ENCODE data around the gene SETBP1.

SETBP1 gene

GRCh38 chr18:44878335-44878734 lies 197.6 kb downstream of the SETBP1 start:
- Histone ChIP-seq H3K27ac (ENCODE audit: insufficient read depth, low read depth, low read length, poor library complexity, severe bottlenecking) (no peak overlapping the region), H3K36me3 (ENCODE audit: control insufficient read depth, insufficient read depth, low read length) (no peaks in the 10 kb centered on the region)

GRCh38 chr18:44880170-44880569 lies 199.5 kb downstream of the SETBP1 start:
- 98% methylated on average over 5 of the region's 5 CpGs for WGBS, 2 experiments
- Histone ChIP-seq H3K36me3 (ENCODE audit: control insufficient read depth, insufficient read depth, low read length) (no peaks in the 10 kb centered on the region), H3K27ac (ENCODE audit: insufficient read depth, low read depth, low read length, poor library complexity, severe bottlenecking) (no peak overlapping the region)

More at GRCh38 chr18:44878335-44878734, 197.6 kb downstream of the SETBP1 start:
- H3K4me1 ChIP-seq (ENCODE audit: control insufficient read depth, insufficient read depth, low read length), result peaks cover 8% of the 10 kb centered on the region
- no peaks in the 10 kb centered on the region for H3K27me3 ChIP-seq (ENCODE audit: control insufficient read depth, insufficient read depth, low read length, poor library complexity, severe bottlenecking)
- H3K9me3 ChIP-seq (ENCODE audit: control insufficient read depth, low read length), result no peaks in the 10 kb centered on the region
- H3K4me3 ChIP-seq (ENCODE audit: insufficient read depth, low read depth, low read length), result no peak overlapping the region

GRCh38 chr18:44881461-44882162 lies 200.9 kb downstream of the SETBP1 start:
- WGBS, 2 experiments, result 88% methylated on average over 9 of the region's 9 CpGs
- H3K27ac ChIP-seq (ENCODE audit: insufficient read depth, low read depth, low read length, poor library complexity, severe bottlenecking), result no peak overlapping the region
- no peaks in the 10 kb centered on the region for H3K27me3 ChIP-seq (ENCODE audit: control insufficient read depth, insufficient read depth, low read length, poor library complexity, severe bottlenecking)
- no peaks in the 10 kb centered on the region for H3K9me3 ChIP-seq (ENCODE audit: control insufficient read depth, low read length)
- no peaks in the 10 kb centered on the region for H3K36me3 ChIP-seq (ENCODE audit: control insufficient read depth, insufficient read depth, low read length)
- H3K4me3 ChIP-seq (ENCODE audit: insufficient read depth, low read depth, low read length), result no peak overlapping the region
- peaks cover 8% of the 10 kb centered on the region for H3K4me1 ChIP-seq (ENCODE audit: control insufficient read depth, insufficient read depth, low read length)

More at GRCh38 chr18:44880170-44880569, 199.5 kb downstream of the SETBP1 start:
- Histone ChIP-seq H3K27me3 (ENCODE audit: control insufficient read depth, insufficient read depth, low read length, poor library complexity, severe bottlenecking) (no peaks in the 10 kb centered on the region), H3K4me1 (ENCODE audit: control insufficient read depth, insufficient read depth, low read length) (peaks cover 8% of the 10 kb centered on the region), H3K4me3 (ENCODE audit: insufficient read depth, low read depth, low read length) (no peak overlapping the region), H3K9me3 (ENCODE audit: control insufficient read depth, low read length) (no peaks in the 10 kb centered on the region)

- Histone ChIP-seq H3K27me3 (ENCODE audit: control insufficient read depth, insufficient read depth, low read length, poor library complexity, severe bottlenecking) (no peaks in the 10 kb centered on the region), H3K9me3 (ENCODE audit: control insufficient read depth, low read length) (no peaks in the 10 kb centered on the region), H3K4me1 (ENCODE audit: control insufficient read depth, insufficient read depth, low read length) (peaks cover 8% of the 10 kb centered on the region), H3K36me3 (ENCODE audit: control insufficient read depth, insufficient read depth, low read length) (no peaks in the 10 kb centered on the region), H3K27ac (ENCODE audit: insufficient read depth, low read depth, low read length, poor library complexity, severe bottlenecking) (no peak overlapping the region), H3K4me3 (ENCODE audit: insufficient read depth, low read depth, low read length) (no peak overlapping the region)
- WGBS, 2 experiments, result 94 to 100% methylated on average over 6 of the region's 6 CpGs
These were observed 201.6 kb downstream of the SETBP1 start for GRCh38 chr18:44882163-44882868.

GRCh38 chr18:44883671-44884070 lies 203.0 kb downstream of the SETBP1 start:
- Histone ChIP-seq H3K4me3 (ENCODE audit: insufficient read depth, low read depth, low read length) (no peak overlapping the region), H3K27ac (ENCODE audit: insufficient read depth, low read depth, low read length, poor library complexity, severe bottlenecking) (no peak overlapping the region), H3K36me3 (ENCODE audit: control insufficient read depth, insufficient read depth, low read length) (no peaks in the 10 kb centered on the region), H3K27me3 (ENCODE audit: control insufficient read depth, insufficient read depth, low read length, poor library complexity, severe bottlenecking) (no peaks in the 10 kb centered on the region), H3K4me1 (ENCODE audit: control insufficient read depth, insufficient read depth, low read length) (peaks cover 8% of the 10 kb centered on the region), H3K9me3 (ENCODE audit: control insufficient read depth, low read length) (no peaks in the 10 kb centered on the region)
- WGBS, 2 experiments, result 91 to 97% methylated on average over 3 to 4 of the region's 4 CpGs

- H3K27ac ChIP-seq (ENCODE audit: insufficient read depth, low read depth, low read length, poor library complexity, severe bottlenecking), result no peak overlapping the region
- no peak overlapping the region for H3K4me3 ChIP-seq (ENCODE audit: insufficient read depth, low read depth, low read length)
- H3K9me3 ChIP-seq (ENCODE audit: control insufficient read depth, low read length), result no peaks in the 10 kb centered on the region
These were observed 203.7 kb downstream of the SETBP1 start for GRCh38 chr18:44884431-44884830.

GRCh38 chr18:44885507-44885906 lies 204.8 kb downstream of the SETBP1 start:
- H3K27ac ChIP-seq (ENCODE audit: insufficient read depth, low read depth, low read length, poor library complexity, severe bottlenecking), result no peak overlapping the region
- peaks cover 8% of the 10 kb centered on the region for H3K4me1 ChIP-seq (ENCODE audit: control insufficient read depth, insufficient read depth, low read length)
- no peaks in the 10 kb centered on the region for H3K36me3 ChIP-seq (ENCODE audit: control insufficient read depth, insufficient read depth, low read length)
- 96 to 97% methylated on average over 3 to 4 of the region's 4 CpGs for WGBS, 2 experiments
- no peak overlapping the region for H3K4me3 ChIP-seq (ENCODE audit: insufficient read depth, low read depth, low read length)
- no peaks in the 10 kb centered on the region for H3K9me3 ChIP-seq (ENCODE audit: control insufficient read depth, low read length)
- H3K27me3 ChIP-seq (ENCODE audit: control insufficient read depth, insufficient read depth, low read length, poor library complexity, severe bottlenecking), result no peaks in the 10 kb centered on the region

More at GRCh38 chr18:44884431-44884830, 203.7 kb downstream of the SETBP1 start:
- no peaks in the 10 kb centered on the region for H3K36me3 ChIP-seq (ENCODE audit: control insufficient read depth, insufficient read depth, low read length)
- no peaks in the 10 kb centered on the region for H3K27me3 ChIP-seq (ENCODE audit: control insufficient read depth, insufficient read depth, low read length, poor library complexity, severe bottlenecking)
- peaks cover 8% of the 10 kb centered on the region for H3K4me1 ChIP-seq (ENCODE audit: control insufficient read depth, insufficient read depth, low read length)

- Histone ChIP-seq H3K9me3 (ENCODE audit: control insufficient read depth, low read length) (no peaks in the 10 kb centered on the region), H3K4me3 (ENCODE audit: insufficient read depth, low read depth, low read length) (no peak overlapping the region), H3K36me3 (ENCODE audit: control insufficient read depth, insufficient read depth, low read length) (peaks cover 2% of the 10 kb centered on the region), H3K27ac (ENCODE audit: insufficient read depth, low read depth, low read length, poor library complexity, severe bottlenecking) (no peak overlapping the region), H3K4me1 (ENCODE audit: control insufficient read depth, insufficient read depth, low read length) (no peaks in the 10 kb centered on the region), H3K27me3 (ENCODE audit: control insufficient read depth, insufficient read depth, low read length, poor library complexity, severe bottlenecking) (no peaks in the 10 kb centered on the region)
These were observed 206.5 kb downstream of the SETBP1 start for GRCh38 chr18:44887227-44887631.

GRCh38 chr18:44889111-44889510 lies 208.4 kb downstream of the SETBP1 start:
- H3K36me3 ChIP-seq (ENCODE audit: control insufficient read depth, insufficient read depth, low read length), result peaks cover 2% of the 10 kb centered on the region
- WGBS, 2 experiments, result 88 to 100% methylated on average over 1 of the region's 1 CpG
- no peak overlapping the region for H3K4me3 ChIP-seq (ENCODE audit: insufficient read depth, low read depth, low read length)
- no peaks in the 10 kb centered on the region for H3K9me3 ChIP-seq (ENCODE audit: control insufficient read depth, low read length)
- H3K27ac ChIP-seq (ENCODE audit: insufficient read depth, low read depth, low read length, poor library complexity, severe bottlenecking), result no peak overlapping the region
- H3K4me1 ChIP-seq (ENCODE audit: control insufficient read depth, insufficient read depth, low read length), result no peaks in the 10 kb centered on the region
- no peaks in the 10 kb centered on the region for H3K27me3 ChIP-seq (ENCODE audit: control insufficient read depth, insufficient read depth, low read length, poor library complexity, severe bottlenecking)

GRCh38 chr18:44893045-44893706 lies 212.5 kb downstream of the SETBP1 start:
- WGBS, 2 experiments, result 99 to 100% methylated on average over 4 of the region's 4 CpGs
- Histone ChIP-seq H3K4me3 (ENCODE audit: insufficient read depth, low read depth, low read length) (no peak overlapping the region), H3K9me3 (ENCODE audit: control insufficient read depth, low read length) (no peaks in the 10 kb centered on the region), H3K36me3 (ENCODE audit: control insufficient read depth, insufficient read depth, low read length) (peaks cover 2% of the 10 kb centered on the region), H3K4me1 (ENCODE audit: control insufficient read depth, insufficient read depth, low read length) (peaks cover under 1% of the 10 kb centered on the region), H3K27ac (ENCODE audit: insufficient read depth, low read depth, low read length, poor library complexity, severe bottlenecking) (no peak overlapping the region), H3K27me3 (ENCODE audit: control insufficient read depth, insufficient read depth, low read length, poor library complexity, severe bottlenecking) (no peaks in the 10 kb centered on the region)

Measured in ectodermal cell (in vitro differentiated cells).